ENCODE results near the gene CHKB. TPM values are rescaled to one million over a fixed set of nuclear protein-coding genes. Genes with fewer than 3 reads are reported as not detected.

Gene CHKB
- total RNA-seq (10 to 100 TPM; 20.4 to 55.5 (median 28.3) TPM), polyA plus RNA-seq (100 to 1,000 TPM; 236 to 283 TPM)

GRCh38 chr22:50582493-50583293, at the start of gene CHKB:
TSS of gene CHKB (minus strand) at chr22:50582849. CDS start at chr22:50582781, 68 bp downstream.
- TF ChIP-seq CTCF (IDR thresholded peaks at IDR 0.05), result no peak
- H3K4me1 ChIP-seq, result peaks cover 0 to 10% (median 0%) of the 10 kb centered on the region in 3 donors
- no peaks in the 10 kb centered on the region for H3K9me3 ChIP-seq
- H3K27me3 ChIP-seq, result no peaks in the 10 kb centered on the region
- H3K27ac ChIP-seq, result peak within 1 kb of the TSS; percentile 96 to 99 (median 96)
- DNase-seq (peak; percentile 98 to 100 (median 99)), ATAC-seq (peak; percentile 94 to 98 (median 94)), FAIRE-seq (peak; percentile 93)
- no peaks in the 10 kb centered on the region for H3K36me3 ChIP-seq
- 0% methylated on average over 82 to 96 of the region's 96 CpGs for WGBS, 2 donors
- H3K4me3 ChIP-seq, result peak within 1 kb of the TSS; percentile 70 to 91 (median 88)
- intact Hi-C loops (cut with DNase I), result no loop called here

- DNase-seq (peak in 1 of 6 donors; percentile 13), FAIRE-seq (no peak), ATAC-seq (no peak)
- Histone ChIP-seq H3K36me3 (no peaks in the 10 kb centered on the region), H3K4me1 (peaks cover 0 to 7% (median 4%) of the 10 kb centered on the region in 3 donors), H3K4me3 (no peak overlapping the region), H3K9me3 (no peaks in the 10 kb centered on the region), H3K27me3 (no peaks in the 10 kb centered on the region), H3K27ac (no peak overlapping the region)
- 89 to 92% methylated on average over 5 of the region's 5 CpGs for WGBS, 2 donors
- TF ChIP-seq CTCF (IDR thresholded peaks at IDR 0.05), result no peak
- intact Hi-C loops (cut with DNase I), result no loop called here
Observed at GRCh38 chr22:50630376-50630775, 47.7 kb upstream of the CHKB start.

GRCh38 chr22:50628543-50629134, 46.0 kb upstream of the CHKB start:
- Histone ChIP-seq H3K36me3 (no peaks in the 10 kb centered on the region), H3K4me1 (peaks cover 0 to 7% (median 4%) of the 10 kb centered on the region in 3 donors), H3K27me3 (no peaks in the 10 kb centered on the region), H3K9me3 (no peaks in the 10 kb centered on the region), H3K27ac (peak overlapping the region; percentile 51 to 65 (median 55)), H3K4me3 (peak overlapping the region; percentile 72 to 89 (median 84))
- 28 to 32% methylated on average over 16 of the region's 16 CpGs for WGBS, 2 donors
- FAIRE-seq (no peak), ATAC-seq (no peak), DNase-seq (peak in 1 of 6 donors; percentile 20)
- no peak for TF ChIP-seq CTCF (IDR thresholded peaks at IDR 0.05)
- intact Hi-C loops (cut with DNase I), result no loop called here

GRCh38 chr22:50627642-50628542, 45.2 kb upstream of the CHKB start, which contains the start of gene ARSA:
TSS of gene ARSA (minus strand) at chr22:50628152. CDS start at chr22:50627779, 373 bp downstream.
- FAIRE-seq, result no peak
- Histone ChIP-seq H3K27ac (peak within 1 kb of the TSS; percentile 51 to 65 (median 55)), H3K4me1 (peaks cover 0 to 8% (median 7%) of the 10 kb centered on the region in 3 donors), H3K36me3 (no peaks in the 10 kb centered on the region), H3K27me3 (no peaks in the 10 kb centered on the region), H3K9me3 (no peaks in the 10 kb centered on the region), H3K4me3 (peak within 1 kb of the TSS; percentile 72 to 89 (median 84))
- ATAC-seq, result peak; percentile 85 to 92 (median 90)
- DNase-seq, result peak; percentile 80 to 93 (median 86)
- intact Hi-C loops (cut with DNase I), result no loop called here
- WGBS, 2 donors, result 1% methylated on average over 55 to 87 of the region's 88 CpGs
- TF ChIP-seq CTCF (IDR thresholded peaks at IDR 0.05), result peak in 2 of 4 donors; percentile 6 to 13
